Vagina (tissue), 2 donors: ENCODE results near the gene UNC119.

ENCODE experiments used
- CTCF ChIP-seq, 3 experiments: fragments of 450-650 bp in 2 of 3; fragments of 200-600 bp in 1 of 3; sonication (generic) in 1 of 3; IDR thresholded peaks; one replicate each; pipeline ENCODE4 v1.5.1; 2017 to 2019; ENCODE audit warnings: antibody characterized with exemption in 3 of 3, mild to moderate bottlenecking in 2 of 3, moderate library complexity in 2 of 3
- POLR2A ChIP-seq, 2 donors: fragments of 450-650 bp; IDR thresholded peaks; one replicate each; pipeline ENCODE4 v1.6.1; 2017; ENCODE audit warnings: antibody characterized with exemption in 2 of 2, mild to moderate bottlenecking in 2 of 2, moderate library complexity in 2 of 2

GRCh38 chr17:28505986-28506665 is 46.3 kb downstream of the UNC119 start, which contains the start of gene FOXN1:
- TF ChIP-seq POLR2A (IDR thresholded peaks at IDR 0.05) (no peak), CTCF (IDR thresholded peaks at IDR 0.05) (no peak)
